ENCODE data around the gene GPR156.

GRCh38 chr3:120280026-120280425 lies 5.0 kb downstream of the GPR156 start:
- TF ChIP-seq CTCF (IDR thresholded peaks at IDR 0.05) (no peak), POLR2A (IDR thresholded peaks at IDR 0.05) (no peak)

Data from lower leg skin (tissue), 3 donors.